Activated effector memory CD4-positive, alpha-beta T cell treated with anti-CD3 and anti-CD28 coated beads, Interleukin-2, amount 50 U/mL, for 16 hours (primary cell): ENCODE data around the gene GFRA4.

Experiments used
- DNase-seq: peaks from one replicate; pipeline ENCODE4 v3.0.0-alpha.2; 2020

Gene GFRA4, protein sequence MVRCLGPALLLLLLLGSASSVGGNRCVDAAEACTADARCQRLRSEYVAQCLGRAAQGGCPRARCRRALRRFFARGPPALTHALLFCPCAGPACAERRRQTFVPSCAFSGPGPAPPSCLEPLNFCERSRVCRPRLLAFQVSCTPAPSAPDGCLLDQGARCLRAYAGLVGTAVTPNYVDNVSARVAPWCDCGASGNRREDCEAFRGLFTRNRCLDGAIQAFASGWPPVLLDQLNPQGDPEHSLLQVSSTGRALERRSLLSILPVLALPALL

DNA sequence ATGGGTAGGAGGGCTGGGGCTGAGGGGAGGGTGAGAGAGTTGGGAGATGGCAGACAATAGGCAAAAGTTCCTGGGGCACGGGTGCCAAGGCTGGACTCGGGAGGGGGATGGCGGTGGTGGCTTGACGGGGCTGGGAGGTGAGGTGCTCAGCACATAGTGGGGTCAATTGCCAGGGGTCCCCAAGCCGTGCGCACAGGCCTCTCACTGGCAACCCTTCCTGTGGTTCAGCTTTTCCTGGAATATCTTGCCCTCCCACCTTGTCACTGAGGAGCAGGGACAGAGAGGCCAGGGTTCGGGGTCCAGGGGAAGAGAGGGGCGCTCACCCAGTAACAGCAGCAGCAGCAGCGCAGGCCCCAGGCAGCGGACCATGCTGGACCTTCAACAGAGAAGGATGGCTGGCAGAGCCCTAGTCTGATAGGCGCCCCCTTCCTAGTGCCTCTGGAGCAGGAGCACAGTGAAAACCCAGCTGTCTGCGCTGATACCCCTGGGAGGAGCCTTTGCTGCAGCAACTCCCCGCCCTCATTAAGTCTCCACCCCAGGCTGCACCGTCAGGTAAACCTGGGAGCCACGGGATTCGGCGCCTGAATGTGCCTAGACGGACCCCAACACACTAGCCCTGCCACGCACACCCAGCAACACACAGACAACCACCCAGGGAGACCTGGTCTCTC is at the start of gene GFRA4:
GFRA4 (minus strand) TSS at position 369 of the 671 bp plus-strand sequence; CDS start at position 369, 0 bp downstream.
- peak; percentile 52 for DNase-seq

DNA sequence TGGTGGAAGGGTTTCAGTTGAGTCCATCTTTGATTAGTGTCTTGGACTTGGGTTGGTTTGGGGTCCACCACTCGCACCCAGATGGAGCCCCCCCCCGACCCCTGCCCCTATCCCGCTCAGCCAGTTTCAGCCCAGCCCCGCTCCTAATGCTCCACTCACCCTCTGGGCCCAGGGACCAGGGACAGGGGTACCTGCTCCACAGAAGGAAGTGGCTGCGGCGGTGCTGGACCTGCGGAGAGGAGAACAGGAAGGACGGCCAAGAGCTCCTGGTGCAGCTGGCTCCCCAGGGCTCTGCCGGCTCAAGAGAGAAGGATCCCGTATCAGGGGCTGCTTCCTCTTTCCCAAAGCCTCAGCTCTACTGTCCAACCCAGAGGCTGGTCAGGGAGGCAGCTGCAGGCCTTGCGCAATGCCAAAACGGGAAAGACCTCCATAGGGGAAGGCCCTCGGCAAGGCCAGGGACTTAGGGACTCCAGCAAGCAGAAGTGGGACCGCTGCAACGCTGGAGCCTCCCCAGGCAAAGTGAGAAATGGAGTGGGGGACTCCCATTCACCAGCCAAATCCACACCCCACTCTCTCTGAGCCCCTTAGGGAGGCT is 49.2 kb upstream of the GFRA4 start, which contains the start of gene SIGLEC1:
SIGLEC1 (minus strand) TSS at position 322 of the 595 bp plus-strand sequence. CDS start 5,472 bp downstream, outside the sequence.
- no peak for DNase-seq

DNA sequence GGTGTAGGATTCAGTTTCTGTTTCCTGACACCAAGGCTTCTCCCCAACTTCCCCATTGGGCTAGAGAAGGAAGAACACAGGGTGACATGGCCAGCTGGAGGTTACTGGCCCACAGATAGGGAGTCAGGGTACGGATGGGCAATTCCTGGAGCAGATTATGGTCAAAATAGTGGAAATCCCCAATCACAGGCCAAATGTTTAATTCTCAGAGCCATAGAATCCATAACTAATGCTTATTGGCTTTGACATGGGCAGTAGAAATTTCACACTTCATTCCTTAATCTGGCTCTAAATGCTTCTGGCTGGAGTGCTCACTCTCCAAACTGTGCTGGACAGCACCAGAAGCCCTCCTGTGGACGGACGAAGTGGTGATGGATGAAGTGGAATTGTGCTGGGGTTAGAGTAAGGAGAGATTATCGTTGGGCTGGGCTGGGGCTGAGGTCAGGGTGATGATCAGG is 48.3 kb upstream of the GFRA4 start:
- no peak for DNase-seq

DNA sequence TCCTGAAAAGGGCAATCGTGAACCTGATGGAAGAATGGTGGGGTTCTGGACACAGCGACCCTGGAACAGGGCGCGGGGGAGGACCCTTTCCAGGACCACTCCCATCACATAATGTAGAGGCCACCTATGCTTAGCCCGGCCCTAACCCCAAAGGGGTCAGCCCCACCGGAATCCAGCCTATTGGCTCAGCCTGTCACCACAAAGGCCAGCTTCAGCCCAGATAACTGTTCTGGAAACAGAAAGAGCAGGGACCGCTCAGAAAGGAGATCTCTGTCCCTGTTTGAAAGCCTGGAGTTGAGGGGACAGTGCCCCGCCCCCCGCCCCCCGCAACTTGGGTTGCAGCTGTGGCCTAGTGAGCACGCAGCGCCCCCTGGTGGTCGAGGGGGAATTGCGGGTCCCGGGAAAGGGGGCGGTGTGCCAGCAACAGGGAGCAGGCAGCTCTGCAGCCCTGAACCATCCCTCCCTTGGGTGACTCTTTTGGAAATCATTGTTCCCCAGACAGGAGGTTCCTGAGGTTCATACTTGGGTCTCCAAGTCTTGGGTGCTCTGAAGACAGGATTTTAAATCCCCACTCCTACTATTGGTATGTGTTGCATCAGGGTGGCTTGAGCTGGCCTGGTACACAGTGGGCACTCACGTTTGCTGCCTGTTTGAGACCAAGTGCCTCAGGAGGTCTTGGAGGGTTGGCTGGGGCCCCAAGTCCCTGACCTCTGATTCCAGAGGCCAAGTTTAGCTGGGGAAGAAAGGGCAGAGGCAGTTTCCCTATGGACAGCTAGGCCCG is 47.7 kb upstream of the GFRA4 start:
- DNase-seq, result peak; percentile 91

DNA sequence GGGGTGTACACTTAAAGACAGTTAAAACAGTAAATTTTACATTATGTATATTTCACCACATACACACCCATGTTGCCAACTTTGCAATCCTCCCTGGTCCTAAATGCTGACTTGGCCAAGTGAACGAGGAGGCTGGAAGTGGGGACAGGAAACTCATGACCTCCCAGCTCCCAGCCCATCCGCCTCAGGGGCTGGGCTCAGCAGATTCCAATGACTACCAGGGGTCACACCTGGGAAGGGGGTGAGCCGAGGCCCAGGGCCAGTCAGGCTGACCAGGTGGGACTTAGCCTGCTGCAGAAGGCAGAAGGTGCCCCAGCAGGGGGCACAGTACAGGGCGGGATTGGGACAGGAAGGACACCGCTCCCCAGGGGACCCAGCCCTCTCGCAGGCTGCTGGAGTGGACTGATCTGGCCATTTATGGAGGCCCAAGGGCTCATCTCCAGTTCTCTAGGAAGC is 46.8 kb upstream of the GFRA4 start:
- no peak for DNase-seq

DNA sequence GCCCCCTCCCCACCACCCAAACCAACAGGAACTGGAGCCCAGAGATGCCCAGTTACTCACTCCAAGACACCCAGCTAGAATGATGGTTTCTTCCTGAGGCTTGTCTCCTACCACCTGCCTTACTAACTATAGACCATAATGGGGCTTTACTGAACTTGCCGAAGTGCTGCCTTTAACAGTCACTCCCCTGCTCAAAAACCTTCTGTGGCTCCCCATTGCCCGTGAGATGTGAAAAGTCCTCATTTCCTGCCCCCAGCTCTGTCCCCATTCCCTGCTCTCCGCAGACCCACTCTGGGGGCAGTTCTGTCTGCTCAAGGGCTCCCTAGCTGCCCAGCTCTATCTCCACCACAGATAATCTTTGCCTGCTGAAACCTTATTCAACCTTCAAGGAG is 44.3 kb upstream of the GFRA4 start:
- no peak for DNase-seq

DNA sequence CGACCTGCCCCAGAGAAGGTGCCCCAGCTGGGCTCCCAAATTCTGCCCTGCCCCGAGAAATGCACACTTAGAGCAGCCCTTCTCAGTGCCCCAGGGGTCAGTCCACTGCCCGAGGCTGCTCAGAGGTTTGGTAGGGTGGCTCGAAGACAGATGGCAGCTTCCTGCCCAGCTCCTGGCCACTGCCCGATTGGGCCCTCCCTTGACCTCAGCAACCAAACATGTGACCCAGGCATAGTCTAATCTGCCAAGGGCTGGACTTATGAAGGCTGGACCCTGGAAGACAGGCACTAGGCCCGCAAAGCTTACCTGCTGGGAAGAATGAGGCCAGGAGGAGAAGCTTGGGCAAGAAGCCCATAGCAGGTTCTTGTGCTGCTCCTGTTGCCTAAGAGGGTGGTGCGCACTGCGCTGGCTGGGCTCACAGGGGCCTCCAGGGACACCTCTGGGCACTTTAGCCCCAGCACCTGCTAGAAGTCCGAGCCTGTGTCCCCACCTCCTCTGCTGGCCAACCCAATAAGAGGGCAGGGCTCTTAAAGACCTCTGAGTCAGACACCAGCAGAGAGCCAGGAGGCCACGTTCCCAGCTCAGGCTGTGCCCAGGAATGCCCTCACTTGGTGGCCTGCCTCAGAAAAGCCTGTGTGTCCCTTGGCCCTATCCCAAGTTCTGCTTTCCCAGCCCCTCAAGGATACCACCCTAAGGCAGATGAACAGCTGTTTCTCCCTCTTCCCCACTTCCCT is 43.7 kb upstream of the GFRA4 start:
- no peak for DNase-seq

DNA sequence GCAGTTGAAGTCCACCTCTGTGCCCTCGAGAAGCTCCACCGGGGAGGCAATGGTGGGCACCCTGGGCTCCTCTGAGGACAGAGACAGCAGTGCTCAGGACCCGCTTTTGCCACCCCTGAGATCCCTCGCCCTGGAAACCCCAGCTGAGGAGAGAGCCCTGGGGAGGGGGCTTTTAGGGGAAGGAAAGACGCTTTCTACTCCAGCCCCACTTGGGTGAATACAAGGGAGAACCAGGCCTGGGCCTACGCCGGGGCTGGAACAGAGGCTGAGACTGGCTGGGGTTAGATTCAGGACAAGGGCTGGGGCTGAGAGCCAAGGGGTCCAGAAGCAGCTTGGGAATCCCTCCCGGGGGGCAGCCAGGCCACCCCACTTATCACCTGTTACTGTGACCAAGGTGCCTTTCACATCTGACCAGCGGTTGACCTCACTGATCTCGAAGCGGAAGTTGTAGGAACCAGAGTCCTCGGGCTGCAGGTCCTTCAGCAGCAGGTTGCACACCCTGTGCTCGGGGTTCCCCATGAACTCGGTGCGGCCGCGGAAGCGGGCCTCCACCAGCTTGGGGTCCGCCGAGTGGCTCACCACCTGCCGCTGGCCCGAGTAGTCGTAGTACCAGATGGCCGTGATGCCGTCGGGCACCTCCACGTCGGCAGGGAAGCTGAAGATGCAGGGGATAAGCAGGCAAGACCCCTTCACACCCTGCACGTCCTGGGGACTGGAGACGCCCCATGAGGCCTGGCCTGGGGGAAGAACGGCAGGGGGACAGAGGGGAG is 43.0 kb upstream of the GFRA4 start:
- DNase-seq, result no peak

DNA sequence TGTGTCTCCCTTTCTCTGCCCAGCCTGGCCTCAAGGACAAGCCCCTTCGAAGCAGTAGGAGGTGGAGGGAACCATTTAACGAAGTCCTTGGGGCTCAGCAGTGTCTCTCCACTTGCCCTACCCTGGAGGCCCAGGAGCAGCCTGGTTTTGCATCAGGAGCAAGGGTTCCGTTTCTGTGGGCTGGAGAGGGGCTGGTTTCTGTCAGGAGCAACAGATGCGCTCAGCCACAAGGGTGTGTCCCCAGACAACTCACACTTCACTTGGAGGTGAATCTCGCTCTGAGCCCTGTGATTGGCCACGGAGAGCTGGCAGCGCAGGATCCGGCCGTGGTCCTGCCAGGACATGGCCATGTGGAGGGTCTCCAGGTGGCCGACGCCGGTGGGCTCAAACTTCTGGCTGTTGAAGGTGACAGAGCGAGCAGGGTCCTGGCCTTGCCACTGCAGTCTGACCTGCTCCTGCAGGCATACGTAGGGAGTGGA is 42.3 kb upstream of the GFRA4 start:
- DNase-seq, result no peak

DNA sequence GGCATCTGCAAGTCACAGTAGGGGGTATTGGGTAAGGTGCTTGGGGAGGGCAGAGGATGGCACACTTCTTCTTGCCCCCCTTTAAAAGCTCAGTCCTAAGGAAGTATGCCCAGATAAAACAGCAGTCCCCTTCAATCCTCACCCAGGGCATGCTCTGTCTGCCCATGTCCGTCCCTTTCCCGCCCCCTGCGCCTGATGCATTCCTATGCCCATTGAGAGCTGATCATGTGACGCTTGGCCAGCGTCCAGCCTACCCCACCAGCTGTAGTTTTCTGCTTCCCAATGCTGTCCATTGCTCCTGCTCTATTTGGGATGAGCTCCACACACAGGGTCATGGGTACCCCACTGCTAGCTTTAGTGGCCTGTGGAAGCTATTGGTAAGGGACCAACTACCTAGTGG is 40.9 kb upstream of the GFRA4 start:
- DNase-seq, result no peak

DNA sequence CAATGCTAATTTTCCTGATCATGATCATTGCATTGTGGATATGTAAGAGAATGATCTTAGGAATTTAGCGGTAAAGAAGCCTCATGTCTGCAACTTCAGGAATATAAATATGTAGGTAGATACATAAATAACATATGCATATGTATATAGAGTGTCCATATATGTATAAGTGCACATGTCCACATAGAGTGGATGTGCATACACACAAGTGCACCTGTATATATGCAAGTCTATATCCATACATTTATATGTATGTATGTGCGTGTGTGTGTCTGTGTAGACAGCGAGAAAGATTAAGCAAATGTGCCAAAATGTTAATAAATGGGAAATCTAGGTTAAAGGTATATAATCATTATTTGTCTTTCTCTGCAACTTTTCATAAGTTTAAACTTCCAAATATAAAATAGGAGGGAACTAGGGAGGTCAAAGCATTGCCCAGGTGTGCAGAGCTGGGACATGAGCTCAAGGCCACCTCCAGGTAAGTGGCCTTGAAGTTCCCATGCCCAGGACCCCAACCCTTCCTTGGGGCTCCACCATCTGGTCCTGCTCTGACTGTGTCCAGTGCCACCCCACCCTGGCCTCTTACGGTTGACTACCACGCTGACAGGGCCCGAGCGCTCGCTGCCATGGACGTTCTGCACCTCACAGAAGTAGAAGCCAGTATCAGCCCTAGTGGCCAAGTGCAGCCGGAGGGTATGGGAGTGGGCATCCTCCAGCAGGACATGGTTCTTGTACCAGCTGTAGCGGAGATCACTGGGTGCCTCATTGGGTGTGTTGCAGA is 39.6 kb upstream of the GFRA4 start:
- no peak for DNase-seq

DNA sequence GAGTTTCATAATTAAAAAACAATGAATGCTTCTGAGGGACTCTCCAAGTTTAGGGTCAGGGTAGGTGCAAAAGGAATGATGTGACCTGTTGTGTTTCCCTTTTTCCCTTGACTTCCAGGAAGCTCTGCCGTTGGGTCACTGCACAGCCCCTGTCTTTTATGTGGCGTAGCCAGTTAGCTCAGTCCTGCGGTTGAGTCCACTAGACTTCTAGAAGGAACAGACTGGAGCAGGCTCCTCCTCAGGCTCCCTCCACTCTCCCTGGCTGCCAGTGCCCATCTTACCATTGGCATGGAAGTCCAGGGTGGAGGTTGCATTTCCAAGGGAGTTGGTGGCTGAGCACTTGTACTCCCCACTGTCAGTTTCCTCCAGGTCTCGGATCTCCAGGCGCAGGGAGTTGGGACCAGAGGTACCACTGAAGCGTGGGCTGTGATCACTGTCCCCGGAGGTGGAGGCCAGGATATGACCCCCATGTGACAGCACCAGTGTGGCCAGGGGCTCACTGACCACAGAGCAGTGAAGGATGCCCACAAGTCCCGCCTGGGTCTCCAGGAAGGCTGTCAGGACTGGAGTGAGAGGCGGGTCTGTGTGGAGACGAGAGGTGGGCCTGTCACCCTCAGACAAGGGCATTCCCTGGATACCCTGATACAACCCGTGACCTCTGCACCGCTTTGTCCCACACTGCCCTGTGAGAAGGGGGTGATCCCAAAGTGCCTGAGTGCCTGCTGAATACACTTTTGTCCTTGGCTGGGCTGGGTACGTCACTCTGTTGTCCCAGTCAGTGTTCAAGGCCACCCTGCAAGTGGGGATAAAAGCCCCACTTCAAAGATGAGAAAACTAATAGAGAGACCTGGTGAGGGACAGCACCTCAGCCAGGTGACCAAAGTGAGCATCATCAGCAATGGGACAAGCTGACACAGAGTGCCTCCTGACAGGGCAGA is 38.1 kb upstream of the GFRA4 start:
- DNase-seq, result no peak

DNA sequence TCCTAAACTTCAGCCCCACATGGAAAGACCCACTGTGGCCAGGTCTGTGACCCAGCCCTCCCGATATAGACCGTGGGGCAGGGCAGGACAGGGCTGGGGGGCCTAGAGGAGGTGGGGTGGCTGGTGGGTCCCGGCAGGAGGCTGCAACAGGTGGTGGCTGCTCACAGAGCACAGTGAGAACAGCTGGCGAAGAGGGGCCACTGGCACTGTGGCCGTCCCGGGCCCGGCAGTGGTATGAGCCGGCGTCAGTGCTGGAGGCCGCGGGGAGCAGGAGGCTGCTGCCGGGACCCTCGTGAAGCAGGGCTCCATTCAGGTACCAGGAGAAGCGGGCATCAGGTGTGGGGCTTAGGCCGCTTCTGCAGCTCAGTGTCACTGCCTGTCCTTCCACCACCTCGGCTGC is 35.8 kb upstream of the GFRA4 start:
- DNase-seq, result no peak

DNA sequence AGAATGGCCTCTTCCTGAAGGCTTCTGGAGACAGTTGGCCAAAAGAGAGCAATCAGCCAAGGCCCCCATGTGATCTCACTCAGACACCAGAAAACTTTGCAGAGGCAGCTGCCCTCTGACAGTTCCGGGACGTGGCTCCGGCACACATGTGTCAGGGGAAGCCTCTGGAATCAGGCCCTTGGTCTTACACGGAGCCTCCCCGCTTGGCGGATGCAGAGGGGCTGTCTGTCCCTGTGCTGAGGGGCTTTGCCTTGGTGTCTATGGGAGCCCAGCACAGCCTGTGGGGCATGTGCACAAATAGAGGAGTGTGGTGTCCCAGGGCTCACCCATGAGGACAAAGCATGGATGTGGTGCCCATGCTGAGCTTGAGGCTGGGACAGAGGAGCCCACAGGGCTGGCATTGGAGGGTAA is 35.4 kb upstream of the GFRA4 start:
- no peak for DNase-seq

DNA sequence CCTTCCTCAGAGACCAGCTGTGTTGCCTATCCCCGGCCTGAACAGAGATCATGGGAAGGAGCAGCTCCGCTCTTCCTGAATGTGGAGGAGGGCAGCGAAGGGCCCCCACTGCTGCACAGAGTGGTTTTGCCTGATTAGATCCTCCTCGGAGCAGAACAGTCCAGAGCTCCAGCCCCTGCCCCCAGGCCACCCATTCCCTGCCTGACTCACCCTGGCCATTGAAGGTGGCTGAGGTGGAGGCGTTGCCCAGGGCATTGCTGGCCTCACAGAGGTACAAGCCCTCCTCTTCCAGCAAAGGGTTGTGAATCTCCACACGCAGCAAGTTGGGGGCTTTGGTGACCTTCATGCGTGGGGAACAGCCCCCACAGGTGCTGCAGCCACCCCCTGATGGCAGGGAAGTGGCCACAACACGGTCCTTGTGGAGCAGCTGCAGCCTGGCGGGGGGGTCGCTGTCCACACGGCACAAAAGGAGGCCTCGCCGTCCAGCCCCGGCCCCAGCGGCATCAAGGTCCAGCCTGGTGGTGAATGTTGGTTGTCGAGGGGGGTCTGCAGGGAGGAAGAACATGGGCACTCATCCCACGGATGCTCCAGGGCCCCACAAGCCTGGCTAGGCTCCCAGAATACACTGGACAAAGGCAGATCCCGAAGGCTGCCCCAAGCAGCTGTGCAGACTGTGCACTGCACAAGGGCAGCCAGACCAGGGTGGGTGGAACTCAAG is 34.5 kb upstream of the GFRA4 start:
- no peak for DNase-seq

DNA sequence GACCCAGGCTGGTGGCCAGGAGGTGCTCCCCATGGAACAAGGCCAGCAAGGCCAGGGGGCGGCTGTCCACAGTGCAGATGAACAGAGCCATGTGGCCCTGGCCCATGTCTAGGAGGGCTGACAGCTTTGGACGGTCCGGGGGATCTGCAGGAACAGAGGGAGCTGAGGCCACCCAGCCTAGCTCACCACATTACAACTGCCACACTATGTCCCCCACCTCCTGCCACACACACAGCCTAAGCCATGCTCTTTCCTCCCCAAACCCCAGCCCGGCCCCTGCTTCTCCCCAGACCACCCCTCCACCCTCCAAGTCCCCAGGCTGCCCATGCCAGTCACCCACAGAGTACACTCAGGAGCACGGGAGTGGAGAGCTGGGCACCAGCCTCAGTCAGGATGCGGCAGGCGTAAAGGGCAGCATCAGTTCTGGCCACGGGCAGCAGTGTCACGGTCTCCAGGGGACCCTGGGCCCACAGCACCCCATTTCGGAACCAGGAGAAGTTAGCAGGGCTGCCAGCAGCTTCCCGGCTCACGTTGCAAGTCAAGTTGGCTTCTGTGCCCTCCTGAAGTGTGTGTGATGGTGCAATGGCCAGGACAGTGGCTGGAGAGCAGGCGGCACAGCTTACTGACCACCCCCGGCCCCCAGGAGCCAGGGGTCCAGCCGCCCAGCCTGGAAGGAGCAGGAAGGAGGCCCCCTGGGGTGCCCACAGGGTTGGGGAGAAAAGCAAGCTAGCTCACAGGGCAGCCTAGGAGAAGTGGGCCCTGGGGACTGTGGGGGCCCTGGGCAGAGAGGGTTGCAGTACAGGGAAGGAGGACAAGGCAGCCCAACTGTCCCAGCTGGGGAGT is 33.8 kb upstream of the GFRA4 start:
- DNase-seq, result no peak

DNA sequence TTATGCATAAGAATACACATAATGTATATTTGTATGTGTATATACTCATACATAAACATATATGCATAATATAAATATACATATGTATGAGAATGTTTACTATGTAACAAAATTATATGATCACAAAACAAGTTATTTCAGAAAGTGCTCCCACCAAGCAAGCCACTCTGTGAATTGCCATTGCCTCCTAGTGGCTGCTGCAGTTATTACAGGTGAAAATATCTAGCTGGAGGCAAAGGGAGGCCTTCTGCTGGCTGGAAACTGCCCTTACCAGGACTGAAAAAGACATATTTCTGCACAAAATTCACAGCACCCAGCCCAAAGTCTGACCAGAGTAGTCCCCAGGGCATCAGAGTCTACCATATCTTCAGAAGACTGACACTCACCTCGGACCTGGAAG is 33.0 kb upstream of the GFRA4 start:
- no peak for DNase-seq

DNA sequence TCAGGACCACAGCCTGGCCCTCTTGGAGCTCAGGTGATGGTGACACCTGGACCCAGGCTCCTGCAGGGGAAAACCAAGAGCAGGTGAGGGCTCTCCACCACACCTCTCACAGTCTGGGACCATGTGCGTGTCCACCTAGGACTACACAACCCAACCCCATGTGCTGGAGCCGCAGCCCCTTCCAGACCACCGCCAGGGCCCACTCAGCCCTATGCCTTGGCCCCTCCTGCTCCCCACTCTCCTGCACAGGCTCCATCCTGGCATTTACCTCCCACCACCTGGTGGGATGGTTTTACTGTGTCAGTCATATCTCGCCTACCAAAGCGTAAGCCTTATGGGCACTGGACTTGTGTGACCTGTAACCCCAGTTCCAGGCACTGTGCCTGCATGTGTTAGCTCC is 31.7 kb upstream of the GFRA4 start:
- DNase-seq, result no peak
